ENCODE data around the gene CLIC5. TPM values are rescaled to one million over a fixed set of nuclear protein-coding genes. Genes with fewer than 3 reads are reported as not detected.

The CLIC5 gene
- total RNA-seq, 1 donor = not detected

DNA sequence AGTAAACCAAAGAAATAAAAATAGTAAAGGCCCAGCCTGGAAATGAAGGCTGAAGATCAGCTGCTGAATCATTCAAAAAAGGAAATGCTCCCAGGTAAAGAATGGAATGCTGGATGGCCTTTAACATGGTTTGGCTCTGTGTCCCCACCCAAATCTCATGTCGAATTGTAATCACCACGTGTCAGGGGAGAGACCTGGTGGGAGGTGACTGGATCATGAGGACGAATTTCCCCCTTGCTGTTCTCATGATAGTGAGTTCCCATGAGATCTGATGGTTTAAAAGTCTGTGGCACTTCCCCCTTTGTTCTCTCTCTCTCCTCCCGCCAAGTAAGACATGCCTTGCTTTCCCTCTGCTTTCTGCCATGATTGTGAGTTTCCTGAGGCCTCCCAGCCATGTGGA is 9.9 kb upstream of the CLIC5 start:
- TF ChIP-seq, protein P1, sequence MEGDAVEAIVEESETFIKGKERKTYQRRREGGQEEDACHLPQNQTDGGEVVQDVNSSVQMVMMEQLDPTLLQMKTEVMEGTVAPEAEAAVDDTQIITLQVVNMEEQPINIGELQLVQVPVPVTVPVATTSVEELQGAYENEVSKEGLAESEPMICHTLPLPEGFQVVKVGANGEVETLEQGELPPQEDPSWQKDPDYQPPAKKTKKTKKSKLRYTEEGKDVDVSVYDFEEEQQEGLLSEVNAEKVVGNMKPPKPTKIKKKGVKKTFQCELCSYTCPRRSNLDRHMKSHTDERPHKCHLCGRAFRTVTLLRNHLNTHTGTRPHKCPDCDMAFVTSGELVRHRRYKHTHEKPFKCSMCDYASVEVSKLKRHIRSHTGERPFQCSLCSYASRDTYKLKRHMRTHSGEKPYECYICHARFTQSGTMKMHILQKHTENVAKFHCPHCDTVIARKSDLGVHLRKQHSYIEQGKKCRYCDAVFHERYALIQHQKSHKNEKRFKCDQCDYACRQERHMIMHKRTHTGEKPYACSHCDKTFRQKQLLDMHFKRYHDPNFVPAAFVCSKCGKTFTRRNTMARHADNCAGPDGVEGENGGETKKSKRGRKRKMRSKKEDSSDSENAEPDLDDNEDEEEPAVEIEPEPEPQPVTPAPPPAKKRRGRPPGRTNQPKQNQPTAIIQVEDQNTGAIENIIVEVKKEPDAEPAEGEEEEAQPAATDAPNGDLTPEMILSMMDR (IDR thresholded peaks at IDR 0.05; ENCODE audit: insufficient read depth, low read depth, low read length) = no peak
- no peak overlapping the region for H3K4me3 ChIP-seq (ENCODE audit: low read depth, low read length)
- DNase-seq (ENCODE audit: low read depth) = no peak

DNA sequence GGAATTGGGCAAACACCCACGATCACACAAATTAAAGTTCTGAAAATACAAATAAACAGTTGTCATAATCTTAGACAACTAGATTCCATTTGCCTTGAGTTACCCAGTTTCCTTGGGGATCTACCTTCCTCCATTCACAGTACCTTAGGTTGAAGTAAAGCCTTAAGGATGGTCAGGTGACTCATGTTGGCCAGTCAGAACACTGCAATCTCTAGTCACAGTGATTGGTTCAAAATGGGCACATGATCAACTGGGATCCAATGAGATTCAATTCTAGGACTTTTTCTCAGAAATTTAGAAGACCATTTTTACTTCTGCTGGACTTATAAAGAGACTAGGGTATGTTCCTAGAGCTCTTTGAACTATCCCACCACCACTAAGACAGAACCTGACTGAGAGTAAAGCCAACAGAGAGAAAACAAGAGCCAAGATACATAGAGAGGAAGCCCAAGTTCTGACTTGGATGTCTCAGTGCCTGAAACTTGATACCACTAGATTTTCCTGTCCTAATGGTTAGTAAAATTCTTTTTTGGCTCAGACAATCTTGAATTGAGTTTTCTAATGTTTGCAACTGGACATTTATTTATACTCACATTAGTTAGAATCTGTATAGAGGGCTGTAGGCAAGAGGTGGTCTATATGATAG is 8.6 kb upstream of the CLIC5 start:
- TF ChIP-seq, protein P1 (IDR thresholded peaks at IDR 0.05; ENCODE audit: insufficient read depth, low read depth, low read length) = no peak

DNA sequence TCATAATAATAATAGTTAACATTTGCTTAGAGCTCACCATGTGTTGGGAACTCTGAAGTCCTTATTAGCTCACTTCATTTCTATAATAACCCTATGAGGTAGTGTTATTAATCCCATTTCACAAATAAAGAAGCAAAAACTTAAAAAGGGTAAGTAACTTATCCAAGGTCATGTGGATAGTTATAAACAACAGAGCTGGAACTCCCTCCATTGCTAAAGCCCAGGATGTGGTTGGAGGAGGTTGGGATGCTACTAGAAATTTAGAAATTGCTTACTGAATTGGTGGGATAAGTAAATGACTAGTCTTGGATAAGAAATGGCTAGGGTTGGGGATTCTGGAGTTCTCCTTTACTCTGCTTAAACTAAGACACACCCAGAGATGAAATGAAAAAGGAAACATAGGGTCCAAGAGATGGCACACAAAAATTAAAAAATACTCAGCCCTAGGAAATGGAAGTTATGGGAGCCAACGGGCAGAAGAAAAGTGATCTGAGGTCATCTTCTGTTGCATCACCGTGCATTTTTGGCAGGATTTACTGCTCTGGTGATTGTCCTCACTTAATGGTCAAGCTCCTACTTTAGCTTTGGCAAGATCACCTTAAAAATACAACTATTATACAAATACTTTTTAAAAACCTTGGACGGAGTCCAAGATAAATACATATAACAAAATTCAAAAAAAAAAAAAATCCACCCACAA is 7.7 kb upstream of the CLIC5 start:
- TF ChIP-seq, protein P1 (IDR thresholded peaks at IDR 0.05; ENCODE audit: insufficient read depth, low read depth, low read length) = no peak
- peak; percentile 22 for DNase-seq (ENCODE audit: low read depth)
- no peak overlapping the region for H3K4me3 ChIP-seq (ENCODE audit: low read depth, low read length)

More for the DNA sequence above, 8.6 kb upstream of the CLIC5 start:
- H3K4me3 ChIP-seq (ENCODE audit: low read depth, low read length) = no peak overlapping the region
- no peak for DNase-seq (ENCODE audit: low read depth)

DNA sequence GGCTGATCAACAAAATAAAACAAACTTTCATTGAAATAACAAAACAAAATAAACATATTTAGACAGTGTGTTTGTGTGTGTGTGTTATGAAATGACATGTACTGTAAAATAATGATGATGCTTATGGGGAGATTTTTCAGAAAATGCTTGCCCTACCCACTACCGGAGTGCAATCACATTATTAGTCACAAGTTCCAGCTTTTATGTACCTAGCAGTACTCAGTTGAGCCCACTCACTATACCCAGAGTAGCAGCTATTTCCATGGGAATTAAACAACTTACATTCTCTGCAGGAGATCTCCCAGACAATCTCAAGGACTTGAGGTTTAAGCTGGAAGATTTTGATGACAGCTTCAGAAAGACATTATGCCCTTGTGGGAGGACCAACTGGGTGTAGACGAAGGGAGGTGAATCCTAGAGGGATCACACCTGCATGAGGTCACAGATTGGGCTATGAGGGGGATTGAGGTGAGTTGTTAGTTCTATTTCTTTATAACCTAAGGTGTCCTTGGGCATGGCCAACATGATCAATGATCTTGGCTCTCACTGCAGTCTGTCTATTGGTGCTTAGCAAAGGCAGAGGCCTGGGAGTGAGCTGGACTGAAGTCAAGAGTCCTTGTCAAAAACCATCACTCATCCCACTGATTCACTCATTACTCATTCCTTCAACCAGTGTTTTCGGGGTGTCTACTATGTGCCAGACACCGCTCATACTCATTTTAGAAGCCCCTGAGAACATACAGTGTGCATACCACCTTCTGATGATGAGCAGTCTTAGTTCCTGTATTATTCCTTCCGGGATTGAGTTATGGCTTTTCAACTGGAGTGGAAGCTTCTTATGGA is 6.7 kb upstream of the CLIC5 start:
- TF ChIP-seq, protein P1 (IDR thresholded peaks at IDR 0.05; ENCODE audit: insufficient read depth, low read depth, low read length) = no peak
- no peak overlapping the region for H3K4me3 ChIP-seq (ENCODE audit: low read depth, low read length)
- no peak for DNase-seq (ENCODE audit: low read depth)

DNA sequence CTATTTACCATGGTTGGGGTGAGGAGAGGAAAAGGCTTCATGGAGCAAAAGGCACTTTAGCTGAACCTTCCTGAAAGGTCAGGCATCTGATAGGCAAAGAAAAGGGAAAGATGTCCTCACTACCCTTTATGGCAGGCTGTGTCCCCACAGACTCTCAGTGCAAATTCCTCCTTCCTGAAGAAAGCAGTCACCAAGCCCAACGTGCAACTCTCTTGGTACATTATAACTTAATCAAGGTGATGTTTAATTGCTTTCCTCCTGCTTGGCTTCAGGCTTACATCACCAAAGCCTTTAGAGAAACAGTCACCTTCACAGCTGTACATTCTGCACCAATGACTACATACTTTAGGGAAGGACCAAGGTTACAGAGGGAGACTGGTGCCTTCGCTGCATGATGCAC is 2.1 kb upstream of the CLIC5 start:
- TF ChIP-seq, protein P1 (IDR thresholded peaks at IDR 0.05; ENCODE audit: insufficient read depth, low read depth, low read length) = no peak
- H3K4me3 ChIP-seq (ENCODE audit: low read depth, low read length) = no peak overlapping the region
- DNase-seq (ENCODE audit: low read depth) = no peak

DNA sequence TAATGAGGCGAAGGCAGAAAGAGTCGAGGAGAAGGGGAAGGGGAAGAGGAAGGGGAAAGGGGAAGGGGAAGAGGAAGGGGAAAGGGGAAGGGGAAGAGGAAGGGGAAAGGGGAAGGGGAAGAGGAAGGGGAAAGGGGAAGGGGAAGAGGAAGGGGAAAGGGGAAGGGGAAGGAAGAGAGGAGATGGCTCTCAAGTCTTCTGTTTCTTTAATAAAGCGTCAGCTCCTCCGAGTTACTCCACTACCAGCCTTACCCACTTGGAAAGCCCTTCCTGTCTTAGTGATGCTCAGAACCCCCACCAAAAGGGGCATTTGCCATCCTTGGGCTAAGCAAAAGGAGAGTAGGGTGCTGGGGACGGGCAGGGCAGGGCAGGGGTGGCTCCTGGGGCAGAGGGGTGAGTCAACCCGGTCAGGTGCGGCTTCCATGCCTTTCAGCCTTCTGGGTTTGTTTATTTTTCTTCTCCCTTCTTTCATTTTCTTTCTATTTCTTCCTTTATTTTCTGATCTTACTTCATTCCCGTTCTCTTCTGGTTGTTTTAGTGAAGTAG is 476 bp upstream of the CLIC5 start:
- DNase-seq (ENCODE audit: low read depth) = no peak
- no peak overlapping the region for H3K4me3 ChIP-seq (ENCODE audit: low read depth, low read length)
- TF ChIP-seq, protein P1 (IDR thresholded peaks at IDR 0.05; ENCODE audit: insufficient read depth, low read depth, low read length) = no peak
